ENCODE measurements around the gene DEFB127.

DNA sequence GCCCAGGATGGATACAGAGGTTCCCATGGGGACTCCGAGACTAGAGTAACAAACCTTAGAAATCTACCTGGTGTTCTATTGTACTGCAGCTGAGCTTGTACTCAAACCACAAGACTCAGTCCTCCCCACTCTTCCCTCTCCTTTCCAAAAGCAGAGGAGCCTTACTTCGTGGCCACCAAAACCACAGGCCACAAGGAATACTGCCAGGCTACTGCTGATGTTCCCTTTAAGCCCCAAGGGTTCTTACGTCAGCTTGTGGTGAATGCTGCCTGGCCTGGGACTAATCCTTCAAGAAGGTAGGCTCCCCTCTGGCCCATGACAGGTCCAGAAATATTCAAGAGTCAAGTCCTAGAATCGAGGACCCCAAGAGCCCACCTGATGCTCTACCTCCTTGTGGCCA, 42.7 kb downstream of the DEFB127 start:
- TF ChIP-seq, protein P1, sequence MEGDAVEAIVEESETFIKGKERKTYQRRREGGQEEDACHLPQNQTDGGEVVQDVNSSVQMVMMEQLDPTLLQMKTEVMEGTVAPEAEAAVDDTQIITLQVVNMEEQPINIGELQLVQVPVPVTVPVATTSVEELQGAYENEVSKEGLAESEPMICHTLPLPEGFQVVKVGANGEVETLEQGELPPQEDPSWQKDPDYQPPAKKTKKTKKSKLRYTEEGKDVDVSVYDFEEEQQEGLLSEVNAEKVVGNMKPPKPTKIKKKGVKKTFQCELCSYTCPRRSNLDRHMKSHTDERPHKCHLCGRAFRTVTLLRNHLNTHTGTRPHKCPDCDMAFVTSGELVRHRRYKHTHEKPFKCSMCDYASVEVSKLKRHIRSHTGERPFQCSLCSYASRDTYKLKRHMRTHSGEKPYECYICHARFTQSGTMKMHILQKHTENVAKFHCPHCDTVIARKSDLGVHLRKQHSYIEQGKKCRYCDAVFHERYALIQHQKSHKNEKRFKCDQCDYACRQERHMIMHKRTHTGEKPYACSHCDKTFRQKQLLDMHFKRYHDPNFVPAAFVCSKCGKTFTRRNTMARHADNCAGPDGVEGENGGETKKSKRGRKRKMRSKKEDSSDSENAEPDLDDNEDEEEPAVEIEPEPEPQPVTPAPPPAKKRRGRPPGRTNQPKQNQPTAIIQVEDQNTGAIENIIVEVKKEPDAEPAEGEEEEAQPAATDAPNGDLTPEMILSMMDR (IDR thresholded peaks at IDR 0.05; ENCODE audit: insufficient read depth, low read length, poor library complexity, severe bottlenecking) = no peak
- no peak for TF ChIP-seq EZH2phosphoT487 (conservative IDR thresholded peaks at IDR 0.05; ENCODE audit: low read length)

All from SU-DHL-6 (cell line).